Measurements from ENCODE around the gene COL23A1.

GRCh38 chr5:178429491-178430185, 160.6 kb downstream of the COL23A1 start:
- TF ChIP-seq CTCF (IDR thresholded peaks at IDR 0.05) (no peak), SMAD3 (CRISPR knock-in tag; IDR thresholded peaks at IDR 0.05; ENCODE audit: borderline replicate concordance) (no peak), ATF1 (CRISPR knock-in tag; IDR thresholded peaks at IDR 0.05) (no peak), USF2 (CRISPR knock-in tag; IDR thresholded peaks at IDR 0.05) (no peak), IRF1 (CRISPR knock-in tag; IDR thresholded peaks at IDR 0.05) (no peak), KAT7 (CRISPR knock-in tag; IDR thresholded peaks at IDR 0.05; ENCODE audit: borderline replicate concordance) (no peak), USF1 (CRISPR knock-in tag; IDR thresholded peaks at IDR 0.05) (no peak), PREB (CRISPR knock-in tag; IDR thresholded peaks at IDR 0.05; ENCODE audit: borderline replicate concordance) (no peak)
